K562 (cell line): Measurements from ENCODE around the gene ADSS1. TPM values are rescaled to one million over a fixed set of nuclear protein-coding genes. Genes with fewer than 3 reads are reported as not detected.
A peak's percentile ranks its signal among the peaks of the same experiment; 100 is the strongest.

Source experiments
- ARID2 ChIP-seq: fragments of 450-650 bp; IDR thresholded peaks from 2 replicates; pipeline ENCODE4 v1.6.1; 2017; ENCODE audit warnings: antibody characterized with exemption, mild to moderate bottlenecking
- DIDO1 ChIP-seq: fragments of 450-650 bp; IDR thresholded peaks from 2 replicates; pipeline ENCODE4 v1.6.1; 2016; ENCODE audit warnings: low read depth, missing biosample characterization, missing genetic modification characterization
- ELF1 ChIP-seq: fragments of 200-800 bp; sonication (Bioruptor generic); IDR thresholded peaks from 2 replicates; pipeline ENCODE4 v1.6.1; 2016; ENCODE audit warnings: missing genetic modification characterization, missing compliant biosample characterization
- ETS1 ChIP-seq: conservative IDR thresholded peaks from 2 replicates; pipeline ENCODE4 v1.6.1; 2011; ENCODE audit warnings: low read depth, mild to moderate bottlenecking, low read length; ENCODE audit not compliant: control insufficient read depth
- HNRNPL ChIP-seq: fragments of 200-400 bp; formaldehyde crosslinking; IDR thresholded peaks from 2 replicates; pipeline ENCODE4 v1.6.1; 2017; ENCODE audit warnings: low read depth, mild to moderate bottlenecking, low read length
- MEF2A ChIP-seq: IDR thresholded peaks from 2 replicates; pipeline ENCODE4 v1.6.1; 2011; ENCODE audit warnings: low read depth, mild to moderate bottlenecking, low read length, moderate library complexity; ENCODE audit not compliant: control insufficient read depth
- MNT ChIP-seq, 2 experiments: fragments of 450-650 bp; conservative IDR thresholded peaks; 2 replicates each; pipeline ENCODE4 v1.6.1; 2017; ENCODE audit warnings: mild to moderate bottlenecking in 2 of 2, moderate library complexity in 2 of 2
- MXI1 ChIP-seq: IDR thresholded peaks from 2 replicates; pipeline ENCODE4 v1.6.1; 2011; ENCODE audit warnings: low read depth, mild to moderate bottlenecking, improper control_type of control experiment, low read length
- PHTF2 ChIP-seq: fragments of 250-450 bp; sonication (Bioruptor Pico); IDR thresholded peaks from 2 replicates; pipeline ENCODE4 v1.5.0; 2021; ENCODE audit warnings: mild to moderate bottlenecking
- SAFB ChIP-seq: fragments of 200-400 bp; formaldehyde crosslinking; IDR thresholded peaks from 2 replicates; pipeline ENCODE4 v1.6.1; 2017; ENCODE audit warnings: low read depth, low read length, borderline replicate concordance
- TAF9B ChIP-seq: fragments of 450-650 bp; IDR thresholded peaks from 2 replicates; pipeline ENCODE4 v1.6.1; 2018; ENCODE audit warnings: mild to moderate bottlenecking; ENCODE audit not compliant: partially characterized antibody
- TCF15 ChIP-seq: fragments of 250-450 bp; sonication (Bioruptor Pico); IDR thresholded peaks from 2 replicates; pipeline ENCODE4 v1.8.0; 2022; ENCODE audit warnings: moderate library complexity, mild to moderate bottlenecking, inconsistent platforms
- ZNF146 ChIP-seq: IDR thresholded peaks from one replicate; pipeline ENCODE4 v1.6.1; 2018; ENCODE audit warnings: missing compliant biosample characterization; ENCODE audit not compliant: unreplicated experiment
- polyA plus RNA-seq, 8 experiments: library from polyadenylated mRNA; depleted of rRNA in 4 of 8; stranded (reverse) in 5 of 8; unstranded in 3 of 8; fragments of >200 nt; fragmentation: Nextera tagmentation in 2 of 8; fragmentation: Illumina TruSeq in 1 of 8; extraction: Ambion mirVana in 2 of 8; extraction: Trizol in 1 of 8; gene quantifications; 2 replicates each; pipeline versions ENCODE4 v1.2.1 to v1.2.3, GENCODE V29; 2011 to 2014; ENCODE audit warnings: inconsistent platforms in 1 of 8, missing spikeins in 1 of 8
- total RNA-seq, 7 experiments: library from RNA; depleted of rRNA in 6 of 7; stranded (reverse); fragments of >200 nt in 6 of 7; fragmentation: Illumina TruSeq in 2 of 7; extraction: Trizol in 2 of 7; gene quantifications; 2 replicates each; pipeline versions ENCODE4 v1.2.1 to v1.2.3, GENCODE V29; 2011 to 2021; ENCODE audit warnings: low replicate concordance in 1 of 7
- TF ChIP-seq, protein P1 (sequence below): sonication (generic); formaldehyde crosslinking; IDR thresholded peaks from 2 replicates; pipeline ENCODE4 v1.8.1; 2023; ENCODE audit warnings: mild to moderate bottlenecking, missing genetic modification reagents
- TF ChIP-seq, protein P2 (sequence below): sonication (generic); formaldehyde crosslinking; IDR thresholded peaks from 2 replicates; pipeline ENCODE4 v1.8.0; 2022; ENCODE audit warnings: missing genetic modification reagents, mild to moderate bottlenecking, borderline replicate concordance
- TF ChIP-seq, protein P3 (sequence below): fragments of 250-450 bp; sonication (Bioruptor Pico); IDR thresholded peaks from 2 replicates; pipeline ENCODE4 v1.4.0; 2020; ENCODE audit warnings: mild to moderate bottlenecking, moderate library complexity, borderline replicate concordance

The ADSS1 gene
- total and polyA plus RNA-seq, 9 of the 15 experiments (the other 6 are each of a cell fraction or from before 2014, with no cell fraction given) = 0.53 to 5.9 (median 3.9) TPM

DNA sequence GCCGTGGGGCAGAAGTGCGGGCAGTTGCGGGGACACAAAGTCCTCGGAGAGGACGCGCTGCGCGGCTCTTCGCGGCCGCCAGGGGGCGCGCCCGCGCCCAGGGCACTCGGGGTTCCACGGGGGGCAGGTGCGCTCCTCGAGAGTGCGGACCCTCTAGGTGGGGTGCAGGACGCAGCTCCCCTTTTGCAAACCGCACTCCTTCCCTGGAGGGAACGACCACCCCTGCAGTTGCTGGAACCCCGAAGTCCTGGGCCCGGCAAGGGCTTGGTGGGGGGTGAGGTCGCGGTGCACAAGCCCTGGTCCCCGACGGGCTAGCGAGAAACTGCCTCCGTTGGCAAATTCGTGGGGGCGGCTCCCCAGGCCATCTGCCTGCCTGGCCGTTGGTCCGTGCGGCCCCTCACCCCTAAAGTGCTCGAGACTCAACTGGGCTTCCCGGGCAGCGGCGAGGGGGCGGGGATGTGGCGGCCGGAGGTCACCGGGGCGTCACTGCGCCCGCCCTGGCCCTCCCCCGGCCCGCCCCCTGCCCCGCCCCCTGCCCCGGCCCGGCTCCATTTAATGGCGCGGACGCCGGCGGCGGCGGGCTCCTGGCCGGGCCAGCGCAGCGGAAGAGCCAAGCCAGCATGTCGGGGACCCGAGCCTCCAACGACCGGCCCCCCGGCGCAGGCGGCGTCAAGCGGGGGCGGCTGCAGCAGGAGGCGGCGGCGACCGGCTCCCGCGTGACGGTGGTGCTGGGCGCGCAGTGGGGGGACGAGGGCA lies at the start of gene ADSS1 (continued):
- no peak; the same call in 1 of the 2 replicates for TF ChIP-seq ETS1
- no peak; a peak in 1 of 4 replicates for TF ChIP-seq MNT (conservative IDR thresholded peaks at IDR 0.05)
- TF ChIP-seq DIDO1 (tag) = no peak
- TF ChIP-seq MEF2A = no peak
- 0 out of 2 replicates have a peak, but pooled peaks have one; percentile 54 for TF ChIP-seq HNRNPL
- TF ChIP-seq, protein P1, sequence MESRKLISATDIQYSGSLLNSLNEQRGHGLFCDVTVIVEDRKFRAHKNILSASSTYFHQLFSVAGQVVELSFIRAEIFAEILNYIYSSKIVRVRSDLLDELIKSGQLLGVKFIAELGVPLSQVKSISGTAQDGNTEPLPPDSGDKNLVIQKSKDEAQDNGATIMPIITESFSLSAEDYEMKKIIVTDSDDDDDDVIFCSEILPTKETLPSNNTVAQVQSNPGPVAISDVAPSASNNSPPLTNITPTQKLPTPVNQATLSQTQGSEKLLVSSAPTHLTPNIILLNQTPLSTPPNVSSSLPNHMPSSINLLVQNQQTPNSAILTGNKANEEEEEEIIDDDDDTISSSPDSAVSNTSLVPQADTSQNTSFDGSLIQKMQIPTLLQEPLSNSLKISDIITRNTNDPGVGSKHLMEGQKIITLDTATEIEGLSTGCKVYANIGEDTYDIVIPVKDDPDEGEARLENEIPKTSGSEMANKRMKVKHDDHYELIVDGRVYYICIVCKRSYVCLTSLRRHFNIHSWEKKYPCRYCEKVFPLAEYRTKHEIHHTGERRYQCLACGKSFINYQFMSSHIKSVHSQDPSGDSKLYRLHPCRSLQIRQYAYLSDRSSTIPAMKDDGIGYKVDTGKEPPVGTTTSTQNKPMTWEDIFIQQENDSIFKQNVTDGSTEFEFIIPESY (CRISPR knock-in tag) = no peak
- TF ChIP-seq TAF9B = no peak
- TF ChIP-seq, protein P2, sequence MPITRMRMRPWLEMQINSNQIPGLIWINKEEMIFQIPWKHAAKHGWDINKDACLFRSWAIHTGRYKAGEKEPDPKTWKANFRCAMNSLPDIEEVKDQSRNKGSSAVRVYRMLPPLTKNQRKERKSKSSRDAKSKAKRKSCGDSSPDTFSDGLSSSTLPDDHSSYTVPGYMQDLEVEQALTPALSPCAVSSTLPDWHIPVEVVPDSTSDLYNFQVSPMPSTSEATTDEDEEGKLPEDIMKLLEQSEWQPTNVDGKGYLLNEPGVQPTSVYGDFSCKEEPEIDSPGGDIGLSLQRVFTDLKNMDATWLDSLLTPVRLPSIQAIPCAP (CRISPR knock-in tag) = no peak
- no peak for TF ChIP-seq PHTF2 (CRISPR knock-in tag)
- TF ChIP-seq SAFB = peak; percentile 59; the same call in 1 of the 2 replicates
- TF ChIP-seq ELF1 = no peak
- no peak for TF ChIP-seq MXI1
- TF ChIP-seq, protein P3, sequence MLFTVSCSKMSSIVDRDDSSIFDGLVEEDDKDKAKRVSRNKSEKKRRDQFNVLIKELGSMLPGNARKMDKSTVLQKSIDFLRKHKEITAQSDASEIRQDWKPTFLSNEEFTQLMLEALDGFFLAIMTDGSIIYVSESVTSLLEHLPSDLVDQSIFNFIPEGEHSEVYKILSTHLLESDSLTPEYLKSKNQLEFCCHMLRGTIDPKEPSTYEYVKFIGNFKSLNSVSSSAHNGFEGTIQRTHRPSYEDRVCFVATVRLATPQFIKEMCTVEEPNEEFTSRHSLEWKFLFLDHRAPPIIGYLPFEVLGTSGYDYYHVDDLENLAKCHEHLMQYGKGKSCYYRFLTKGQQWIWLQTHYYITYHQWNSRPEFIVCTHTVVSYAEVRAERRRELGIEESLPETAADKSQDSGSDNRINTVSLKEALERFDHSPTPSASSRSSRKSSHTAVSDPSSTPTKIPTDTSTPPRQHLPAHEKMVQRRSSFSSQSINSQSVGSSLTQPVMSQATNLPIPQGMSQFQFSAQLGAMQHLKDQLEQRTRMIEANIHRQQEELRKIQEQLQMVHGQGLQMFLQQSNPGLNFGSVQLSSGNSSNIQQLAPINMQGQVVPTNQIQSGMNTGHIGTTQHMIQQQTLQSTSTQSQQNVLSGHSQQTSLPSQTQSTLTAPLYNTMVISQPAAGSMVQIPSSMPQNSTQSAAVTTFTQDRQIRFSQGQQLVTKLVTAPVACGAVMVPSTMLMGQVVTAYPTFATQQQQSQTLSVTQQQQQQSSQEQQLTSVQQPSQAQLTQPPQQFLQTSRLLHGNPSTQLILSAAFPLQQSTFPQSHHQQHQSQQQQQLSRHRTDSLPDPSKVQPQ (CRISPR knock-in tag) = no peak
- no peak for TF ChIP-seq ZNF146 (CRISPR knock-in tag)
- TF ChIP-seq TCF15 = no peak
- no peak for TF ChIP-seq ARID2
